ENCODE results near the gene PALD1. TPM values are rescaled to one million over a fixed set of nuclear protein-coding genes. Genes with fewer than 3 reads are reported as not detected.

The PALD1 gene
- total and polyA plus RNA-seq, 2 donors (not counting 1 experiment from before 2014, with no cell fraction given): 0.09 to 0.33 TPM

GRCh38 chr10:70551971-70552422, 73.4 kb downstream of the PALD1 start:
- peak; percentile 90 to 93 for DNase-seq (ENCODE audit: low read depth in 2 of 2)
- Histone ChIP-seq H3K9me3 (ENCODE audit: control insufficient read depth, insufficient read depth, low read depth, low read length) (no peaks in the 10 kb centered on the region), H2AFZ (ENCODE audit: low read length) (no peak overlapping the region), H3K4me2 (ENCODE audit: extremely low read depth, insufficient read depth, low read length) (peak overlapping the region; percentile 1), H3K9ac (ENCODE audit: insufficient read depth, low read length) (no peak overlapping the region), H3K79me2 (ENCODE audit: control insufficient read depth, insufficient read depth, low read length) (no peaks in the 10 kb centered on the region), H3K4me3 (replicated peaks in 1 of 4; ENCODE audit: control extremely low read depth in 1 of 4, insufficient read depth in 1 of 4, low read depth in 3 of 4, low read length in 4 of 4) (no peak overlapping the region), H3K36me3 (ENCODE audit: control insufficient read depth, insufficient read depth, low read length) (no peaks in the 10 kb centered on the region), H3K27ac (ENCODE audit: insufficient read depth, low read length) (peak overlapping the region; percentile 54), H4K20me1 (ENCODE audit: control insufficient read depth, extremely low read depth, insufficient read depth, low read length) (no peaks in the 10 kb centered on the region), H3K4me1 (ENCODE audit: control insufficient read depth, extremely low read depth, insufficient read depth, low read length) (peaks cover 11% of the 10 kb centered on the region), H3K27me3 (ENCODE audit: control insufficient read depth, insufficient read depth, low read length) (no peaks in the 10 kb centered on the region)
- TF ChIP-seq EZH2 (IDR thresholded peaks at IDR 0.05; ENCODE audit: low read length, missing control alignments) (no peak), CTCF (conservative IDR thresholded peaks at IDR 0.05 in 1 of 2, IDR thresholded peaks at IDR 0.05 in 1 of 2; ENCODE audit: low read depth in 1 of 2, low read length in 2 of 2) (no peak)

GRCh38 chr10:70552586-70552985, 74.0 kb downstream of the PALD1 start:
- peaks cover 11% of the 10 kb centered on the region for H3K4me1 ChIP-seq (ENCODE audit: control insufficient read depth, extremely low read depth, insufficient read depth, low read length)
- no peaks in the 10 kb centered on the region for H3K9me3 ChIP-seq (ENCODE audit: control insufficient read depth, insufficient read depth, low read depth, low read length)
- DNase-seq (ENCODE audit: low read depth in 2 of 2): peak in 1 of 2 donors; percentile 41
- no peaks in the 10 kb centered on the region for H3K36me3 ChIP-seq (ENCODE audit: control insufficient read depth, insufficient read depth, low read length)
- no peak for TF ChIP-seq CTCF (conservative IDR thresholded peaks at IDR 0.05 in 1 of 2, IDR thresholded peaks at IDR 0.05 in 1 of 2; ENCODE audit: low read depth in 1 of 2, low read length in 2 of 2)
- no peak for TF ChIP-seq EZH2 (IDR thresholded peaks at IDR 0.05; ENCODE audit: low read length, missing control alignments)
- H3K79me2 ChIP-seq (ENCODE audit: control insufficient read depth, insufficient read depth, low read length): no peaks in the 10 kb centered on the region
- H3K4me3 ChIP-seq (replicated peaks in 1 of 4; ENCODE audit: control extremely low read depth in 1 of 4, insufficient read depth in 1 of 4, low read depth in 3 of 4, low read length in 4 of 4): peak overlapping the region in 1 of 4 experiments; percentile 14
- peak overlapping the region; percentile 1 for H3K4me2 ChIP-seq (ENCODE audit: extremely low read depth, insufficient read depth, low read length)
- peak overlapping the region; percentile 54 for H3K27ac ChIP-seq (ENCODE audit: insufficient read depth, low read length)
- no peak overlapping the region for H2AFZ ChIP-seq (ENCODE audit: low read length)
- no peaks in the 10 kb centered on the region for H4K20me1 ChIP-seq (ENCODE audit: control insufficient read depth, extremely low read depth, insufficient read depth, low read length)
- no peaks in the 10 kb centered on the region for H3K27me3 ChIP-seq (ENCODE audit: control insufficient read depth, insufficient read depth, low read length)
- H3K9ac ChIP-seq (ENCODE audit: insufficient read depth, low read length): peak overlapping the region; percentile 31

GRCh38 chr10:70555371-70555770, 76.8 kb downstream of the PALD1 start:
- Histone ChIP-seq H3K27me3 (ENCODE audit: control insufficient read depth, insufficient read depth, low read length) (no peaks in the 10 kb centered on the region), H3K4me2 (ENCODE audit: extremely low read depth, insufficient read depth, low read length) (no peak overlapping the region), H3K9me3 (ENCODE audit: control insufficient read depth, insufficient read depth, low read depth, low read length) (no peaks in the 10 kb centered on the region), H3K79me2 (ENCODE audit: control insufficient read depth, insufficient read depth, low read length) (no peaks in the 10 kb centered on the region), H3K4me3 (replicated peaks in 1 of 4; ENCODE audit: control extremely low read depth in 1 of 4, insufficient read depth in 1 of 4, low read depth in 3 of 4, low read length in 4 of 4) (no peak overlapping the region), H3K9ac (ENCODE audit: insufficient read depth, low read length) (no peak overlapping the region), H3K27ac (ENCODE audit: insufficient read depth, low read length) (no peak overlapping the region), H3K36me3 (ENCODE audit: control insufficient read depth, insufficient read depth, low read length) (no peaks in the 10 kb centered on the region), H2AFZ (ENCODE audit: low read length) (no peak overlapping the region), H4K20me1 (ENCODE audit: control insufficient read depth, extremely low read depth, insufficient read depth, low read length) (no peaks in the 10 kb centered on the region), H3K4me1 (ENCODE audit: control insufficient read depth, extremely low read depth, insufficient read depth, low read length) (peaks cover 15% of the 10 kb centered on the region)
- no peak for TF ChIP-seq EZH2 (IDR thresholded peaks at IDR 0.05; ENCODE audit: low read length, missing control alignments)
- no peak for TF ChIP-seq CTCF (conservative IDR thresholded peaks at IDR 0.05 in 1 of 2, IDR thresholded peaks at IDR 0.05 in 1 of 2; ENCODE audit: low read depth in 1 of 2, low read length in 2 of 2)
- DNase-seq (ENCODE audit: low read depth in 2 of 2): no peak

Measured in fibroblast of lung (primary cell).